H9 (cell line): ENCODE measurements around the gene C1orf105. TPM values are rescaled to one million over a fixed set of nuclear protein-coding genes. Genes with fewer than 3 reads are reported as not detected.

ENCODE experiments used
- DNase-seq: peaks from one replicate; pipeline ENCODE4 v3.0.0-alpha.2; 2017
- H2AFZ ChIP-seq: one replicate; pipeline ENCODE4 v1.6.1; 2013; ENCODE audit warnings: mild to moderate bottlenecking, low read length, control low read depth, moderate library complexity
- H2AK5ac ChIP-seq: 2 replicates; pipeline ENCODE4 v1.6.1; 2013; ENCODE audit warnings: low read length, control low read depth, mixed read lengths; ENCODE audit not compliant: insufficient read length
- H2BK120ac ChIP-seq: one replicate; pipeline ENCODE4 v1.6.1; 2013; ENCODE audit warnings: low read depth, mild to moderate bottlenecking, low read length, control low read depth, inconsistent platforms; ENCODE audit not compliant: poor library complexity, severe bottlenecking
- H2BK12ac ChIP-seq: 2 replicates; pipeline ENCODE4 v1.6.1; 2013; ENCODE audit warnings: low read length, control low read depth, mixed read lengths, low read depth; ENCODE audit not compliant: insufficient read length
- H2BK15ac ChIP-seq: 2 replicates; pipeline ENCODE4 v1.6.1; 2013; ENCODE audit warnings: low read depth, low read length, control low read depth
- H2BK20ac ChIP-seq: one replicate; pipeline ENCODE4 v1.6.1; 2013; ENCODE audit warnings: low read depth, mild to moderate bottlenecking, low read length, control low read depth, inconsistent platforms; ENCODE audit not compliant: poor library complexity, severe bottlenecking
- H2BK5ac ChIP-seq: 2 replicates; pipeline ENCODE4 v1.6.1; 2013; ENCODE audit warnings: low read length, control low read depth, mixed read lengths; ENCODE audit not compliant: insufficient read length
- H3K14ac ChIP-seq: 2 replicates; pipeline ENCODE4 v1.6.1; 2013; ENCODE audit warnings: low read length, control low read depth; ENCODE audit not compliant: insufficient read depth
- H3K18ac ChIP-seq: 2 replicates; pipeline ENCODE4 v1.6.1; 2013; ENCODE audit warnings: low read depth, mild to moderate bottlenecking, mixed read lengths, low read length, control low read depth; ENCODE audit not compliant: insufficient read length
- H3K23ac ChIP-seq: 2 replicates; pipeline ENCODE4 v1.6.1; 2013; ENCODE audit warnings: low read length, control low read depth, mixed read lengths, low read depth; ENCODE audit not compliant: insufficient read length
- H3K23me2 ChIP-seq: 2 replicates; pipeline ENCODE4 v1.6.1; 2013; ENCODE audit warnings: low read depth, mild to moderate bottlenecking, mixed read lengths, low read length, control low read depth; ENCODE audit not compliant: insufficient read length, poor library complexity, severe bottlenecking
- H3K27ac ChIP-seq: 2 replicates; pipeline ENCODE4 v1.5.1; 2013; ENCODE audit warnings: low read length, control low read depth, mixed read lengths, low read depth; ENCODE audit not compliant: insufficient read length
- H3K27me3 ChIP-seq: 2 replicates; pipeline ENCODE4 v1.6.1; 2013; ENCODE audit warnings: low read length, control low read depth, inconsistent platforms; ENCODE audit not compliant: insufficient read depth
- H3K4ac ChIP-seq: 2 replicates; pipeline ENCODE4 v1.6.1; 2013; ENCODE audit warnings: low read depth, mild to moderate bottlenecking, control low read depth, inconsistent platforms, low read length, moderate library complexity
- H3K4me1 ChIP-seq: 2 replicates; pipeline ENCODE4 v1.6.1; 2013; ENCODE audit warnings: low read length, control low read depth, inconsistent platforms; ENCODE audit not compliant: insufficient read depth
- H3K4me2 ChIP-seq: 2 replicates; pipeline ENCODE4 v1.6.1; 2013; ENCODE audit warnings: low read length, control low read depth, mixed read lengths; ENCODE audit not compliant: insufficient read length, insufficient read depth
- H3K56ac ChIP-seq: 2 replicates; pipeline ENCODE4 v1.6.1; 2013; ENCODE audit warnings: low read depth, mild to moderate bottlenecking, mixed read lengths, low read length, control low read depth; ENCODE audit not compliant: insufficient read length
- H3K79me1 ChIP-seq: 2 replicates; pipeline ENCODE4 v1.6.1; 2013; ENCODE audit warnings: low read depth, mild to moderate bottlenecking, moderate library complexity, low read length, control low read depth, inconsistent platforms; ENCODE audit not compliant: insufficient read depth, poor library complexity, severe bottlenecking
- H3K79me2 ChIP-seq: 2 replicates; pipeline ENCODE4 v1.6.1; 2013; ENCODE audit warnings: low read length, control low read depth, inconsistent platforms; ENCODE audit not compliant: insufficient read depth
- H3K9ac ChIP-seq: 2 replicates; pipeline ENCODE4 v1.6.1; 2013; ENCODE audit warnings: low read length, control low read depth, mixed read lengths; ENCODE audit not compliant: insufficient read length; ENCODE audit errors: extremely low read depth
- H3K9me3 ChIP-seq: one replicate; pipeline ENCODE4 v1.6.1; 2013; ENCODE audit warnings: low read depth, low read length, inconsistent platforms; ENCODE audit not compliant: control insufficient read depth
- H3T11ph ChIP-seq: one replicate; pipeline ENCODE4 v1.6.1; 2013; ENCODE audit warnings: mild to moderate bottlenecking, low read length, control low read depth, inconsistent platforms
- H4K20me1 ChIP-seq: one replicate; pipeline ENCODE4 v1.6.1; 2013; ENCODE audit not compliant: control insufficient read depth, insufficient read length, insufficient read depth
- H4K5ac ChIP-seq: 2 replicates; pipeline ENCODE4 v1.6.1; 2013; ENCODE audit warnings: low read depth, mild to moderate bottlenecking, mixed read lengths, low read length, control low read depth; ENCODE audit not compliant: insufficient read length
- H4K8ac ChIP-seq: replicated peaks from 2 replicates; pipeline ENCODE4 v1.6.1; 2013; ENCODE audit warnings: low read length, control low read depth, mixed read lengths, low read depth; ENCODE audit not compliant: insufficient read length
- H4K91ac ChIP-seq: 2 replicates; pipeline ENCODE4 v1.6.1; 2013; ENCODE audit warnings: low read depth, mild to moderate bottlenecking, moderate library complexity, mixed read lengths, low read length, control low read depth; ENCODE audit not compliant: insufficient read length
- H3K27ac Mint-ChIP-seq, 3 experiments: 2 replicates in 2 of 3; 3 replicates in 1 of 3; pipeline ENCODE4 v1.8.0; 2020 to 2021; ENCODE audit warnings: mixed read lengths in 3 of 3, mild to moderate bottlenecking in 1 of 3, moderate library complexity in 1 of 3
- H3K27me3 Mint-ChIP-seq: 2 replicates; pipeline ENCODE4 v1.8.0; 2021; ENCODE audit warnings: low read depth, mild to moderate bottlenecking, moderate library complexity, mixed read lengths
- H3K36me3 Mint-ChIP-seq, 3 experiments: 2 replicates in 2 of 3; 3 replicates in 1 of 3; pipeline ENCODE4 v1.8.0; 2020 to 2021; ENCODE audit warnings: low read depth in 3 of 3, mixed read lengths in 3 of 3; ENCODE audit not compliant: insufficient read depth in 1 of 3
- H3K4me1 Mint-ChIP-seq, 2 experiments: 2 replicates each; pipeline ENCODE4 v1.8.0; 2020; ENCODE audit warnings: mixed read lengths in 2 of 2
- H3K4me3 Mint-ChIP-seq, 2 experiments: 2 replicates in 1 of 2; 3 replicates in 1 of 2; pipeline ENCODE4 v1.8.0; 2020 to 2021; ENCODE audit warnings: mild to moderate bottlenecking in 2 of 2, mixed read lengths in 2 of 2, moderate library complexity in 1 of 2
- H3K9me3 Mint-ChIP-seq, 2 experiments: 2 replicates in 1 of 2; 3 replicates in 1 of 2; pipeline ENCODE4 v1.8.0; 2020; ENCODE audit warnings: mild to moderate bottlenecking in 2 of 2, mixed read lengths in 2 of 2, moderate library complexity in 1 of 2
- CTCF ChIP-seq: fragments of 200-600 bp; sonication (generic); conservative IDR thresholded peaks from 3 replicates; pipeline ENCODE4 v1.8.0; 2021; ENCODE audit warnings: antibody characterized with exemption, mild to moderate bottlenecking
- WGBS: extraction: QIAGEN DNeasy Blood & Tissue Kit; methylation state at CpG from one replicate; pipeline ENCODE4 v1.1.7; 2013; ENCODE audit warnings: missing lambda C conversion rate, low lambda C conversion rate, mixed read lengths; ENCODE audit not compliant: insufficient read length; ENCODE audit errors: extremely low coverage; 5-methylcytosine and 5-hydroxymethylcytosine counted together
- total RNA-seq: library from RNA; stranded (reverse); gene quantifications from 2 replicates; pipeline ENCODE4 v1.2.1, GENCODE V29; 2021

Gene C1orf105
- total RNA-seq, 1 experiment from 2014 or later: not detected

GRCh38 chr1:172450524-172450885 is 30.0 kb downstream of the C1orf105 start:
- Histone ChIP-seq H3K4me1 (no peaks in the 10 kb centered on the region), H4K8ac (no peak overlapping the region), H3K4ac (no peak overlapping the region), H4K20me1 (no peaks in the 10 kb centered on the region), H3K9me3 (no peaks in the 10 kb centered on the region), H4K5ac (no peak overlapping the region), H3K79me1 (no peaks in the 10 kb centered on the region), H3K4me2 (no peak overlapping the region), H2BK12ac (no peak overlapping the region), H3K18ac (no peak overlapping the region), H3K23me2 (no peaks in the 10 kb centered on the region), H2BK120ac (no peak overlapping the region), H3K79me2 (no peaks in the 10 kb centered on the region), H3K14ac (no peak overlapping the region), H3T11ph (no peak overlapping the region), H2BK15ac (no peak overlapping the region), H2BK20ac (no peak overlapping the region), H3K23ac (no peak overlapping the region), H3K9ac (no peak overlapping the region), H4K91ac (no peak overlapping the region), H2AK5ac (no peak overlapping the region), H3K27me3 (no peaks in the 10 kb centered on the region), H3K56ac (no peak overlapping the region), H2AFZ (no peak overlapping the region), H3K27ac (no peak overlapping the region), H2BK5ac (no peak overlapping the region)
- no peak for TF ChIP-seq CTCF
- H3K4me3 Mint-ChIP-seq: no peak overlapping the region
- WGBS: no CpG with 5 or more reads among the region's 7 CpGs
- no peaks in the 10 kb centered on the region for H3K9me3 Mint-ChIP-seq
- H3K27ac Mint-ChIP-seq: peak overlapping the region in 1 of 3 experiments; percentile 66; a peak in 1 of 7 replicates
- H3K36me3 Mint-ChIP-seq: no peaks in the 10 kb centered on the region
- H3K4me1 Mint-ChIP-seq: peaks cover 0 to 2% of the 10 kb centered on the region in 2 experiments; a peak in 2 of 4 replicates
- H3K27me3 Mint-ChIP-seq: no peaks in the 10 kb centered on the region
- DNase-seq: no peak
